WTC11 (cell line): ENCODE data around the gene FSHR. TPM values are rescaled to one million over a fixed set of nuclear protein-coding genes. Genes with fewer than 3 reads are reported as not detected.
A peak's percentile ranks its signal among the peaks of the same experiment; 100 is the strongest.

Experiments
- ATAC-seq: fragments of 200-7000 bp; cut with Tn5 transposase; 2 replicates; pipeline ENCODE4 v1.10.0; 2021; ENCODE audit warnings: mild to moderate bottlenecking, moderate library complexity
- CTCF ChIA-PET: fragments of 300-600 bp; sonication (Branson Sonifier 250); formaldehyde crosslinking; loops from one replicate; lab custom pipeline; 2021; ENCODE audit warnings: antibody characterized with exemption; lab: Charles Lee
- POLR2A ChIA-PET: fragments of 350-600 bp; sonication (Branson Sonifier 250); formaldehyde crosslinking; loops from one replicate; lab custom pipeline; 2021; ENCODE audit warnings: antibody characterized with exemption; lab: Charles Lee
- DNase-seq: peaks from one replicate; pipeline ENCODE4 v3.0.0; 2021; ENCODE audit warnings: low spot score
- H3K27ac Mint-ChIP-seq: 2 replicates; pipeline ENCODE4 v1.8.0; 2021; ENCODE audit warnings: mixed read lengths
- H3K27me3 Mint-ChIP-seq: 2 replicates; pipeline ENCODE4 v1.8.0; 2021; ENCODE audit warnings: low read depth, mild to moderate bottlenecking, moderate library complexity, mixed read lengths
- H3K36me3 Mint-ChIP-seq: 2 replicates; pipeline ENCODE4 v1.8.0; 2021; ENCODE audit warnings: mixed read lengths
- H3K4me1 Mint-ChIP-seq: 2 replicates; pipeline ENCODE4 v1.8.0; 2022; ENCODE audit warnings: mixed read lengths
- H3K4me3 Mint-ChIP-seq: 2 replicates; pipeline ENCODE4 v1.8.0; 2021; ENCODE audit warnings: mild to moderate bottlenecking, moderate library complexity, mixed read lengths
- H3K9me3 Mint-ChIP-seq: 2 replicates; pipeline ENCODE4 v1.8.0; 2021; ENCODE audit warnings: mixed read lengths
- CREB1 ChIP-seq: sonication (generic); formaldehyde crosslinking; IDR thresholded peaks from 2 replicates; pipeline ENCODE4 v1.8.0; 2023; ENCODE audit warnings: mild to moderate bottlenecking, missing genetic modification reagents
- IRF2 ChIP-seq: sonication (generic); formaldehyde crosslinking; IDR thresholded peaks from 2 replicates; pipeline ENCODE4 v1.8.0; 2022; ENCODE audit warnings: low read depth, missing genetic modification reagents, borderline replicate concordance
- NFYB ChIP-seq: sonication (generic); formaldehyde crosslinking; conservative IDR thresholded peaks from 2 replicates; pipeline ENCODE4 v1.8.0; 2022; ENCODE audit warnings: low read depth, missing genetic modification reagents
- NR1H2 ChIP-seq: sonication (generic); formaldehyde crosslinking; IDR thresholded peaks from 2 replicates; pipeline ENCODE4 v1.9.0; 2021; ENCODE audit warnings: mild to moderate bottlenecking, moderate library complexity, missing genetic modification reagents
- OVOL2 ChIP-seq: fragments of 250-450 bp; sonication (Bioruptor Pico); IDR thresholded peaks from 2 replicates; pipeline ENCODE4 v1.9.0; 2021; ENCODE audit warnings: mild to moderate bottlenecking, borderline replicate concordance
- PRRX2 ChIP-seq: fragments of 250-450 bp; sonication (Bioruptor Pico); IDR thresholded peaks from 2 replicates; pipeline ENCODE4 v1.8.0; 2021; ENCODE audit warnings: mild to moderate bottlenecking
- TEAD1 ChIP-seq: sonication (generic); formaldehyde crosslinking; IDR thresholded peaks from 2 replicates; pipeline ENCODE4 v1.8.0; 2022; ENCODE audit warnings: mild to moderate bottlenecking, missing genetic modification reagents
- ZNF317 ChIP-seq: sonication (generic); formaldehyde crosslinking; IDR thresholded peaks from 2 replicates; pipeline ENCODE4 v1.8.1; 2023; ENCODE audit warnings: low read depth, mild to moderate bottlenecking, moderate library complexity, missing genetic modification reagents, borderline replicate concordance
- total RNA-seq: library from RNA; stranded (reverse); gene quantifications from 3 replicates; pipeline ENCODE4 v1.2.3, GENCODE V29; 2021
- TF ChIP-seq, protein P1 (sequence below): sonication (generic); formaldehyde crosslinking; IDR thresholded peaks from 2 replicates; pipeline ENCODE4 v1.8.1; 2023; ENCODE audit warnings: mild to moderate bottlenecking, moderate library complexity, missing genetic modification reagents
- TF ChIP-seq, protein P2 (sequence below): sonication (generic); formaldehyde crosslinking; IDR thresholded peaks from 2 replicates; pipeline ENCODE4 v1.8.1; 2023; ENCODE audit warnings: mild to moderate bottlenecking, missing genetic modification reagents
- TF ChIP-seq, protein P3 (sequence below): fragments of 200-600 bp; IDR thresholded peaks from 2 replicates; pipeline ENCODE4 v1.8.0; 2022; ENCODE audit warnings: antibody characterized with exemption
- TF ChIP-seq, protein P4 (sequence below): sonication (generic); formaldehyde crosslinking; IDR thresholded peaks from 2 replicates; pipeline ENCODE4 v1.8.1; 2022; ENCODE audit warnings: mild to moderate bottlenecking, moderate library complexity, missing genetic modification reagents
- TF ChIP-seq, protein P5 (sequence below): sonication (generic); formaldehyde crosslinking; conservative IDR thresholded peaks from 2 replicates; pipeline ENCODE4 v1.8.1; 2022; ENCODE audit warnings: mild to moderate bottlenecking, missing genetic modification reagents
- TF ChIP-seq, protein P6 (sequence below): sonication (generic); formaldehyde crosslinking; IDR thresholded peaks from 2 replicates; pipeline ENCODE4 v1.8.1; 2022; ENCODE audit warnings: missing genetic modification reagents, borderline replicate concordance
- TF ChIP-seq, protein P7 (sequence below): sonication (generic); formaldehyde crosslinking; IDR thresholded peaks from 2 replicates; pipeline ENCODE4 v1.8.1; 2023; ENCODE audit warnings: mild to moderate bottlenecking, missing genetic modification reagents, moderate library complexity
- TF ChIP-seq, protein P8 (sequence below): fragments of 250-450 bp; sonication (Bioruptor Pico); IDR thresholded peaks from 2 replicates; pipeline ENCODE4 v1.8.0; 2021; ENCODE audit warnings: mild to moderate bottlenecking
- TF ChIP-seq, protein P9 (sequence below): sonication (generic); formaldehyde crosslinking; IDR thresholded peaks from 2 replicates; pipeline ENCODE4 v1.8.1; 2022; ENCODE audit warnings: low read depth, mild to moderate bottlenecking, moderate library complexity, missing genetic modification reagents, borderline replicate concordance

FSHR gene
- total RNA-seq, 1 experiment from 2014 or later, result not detected

DNA sequence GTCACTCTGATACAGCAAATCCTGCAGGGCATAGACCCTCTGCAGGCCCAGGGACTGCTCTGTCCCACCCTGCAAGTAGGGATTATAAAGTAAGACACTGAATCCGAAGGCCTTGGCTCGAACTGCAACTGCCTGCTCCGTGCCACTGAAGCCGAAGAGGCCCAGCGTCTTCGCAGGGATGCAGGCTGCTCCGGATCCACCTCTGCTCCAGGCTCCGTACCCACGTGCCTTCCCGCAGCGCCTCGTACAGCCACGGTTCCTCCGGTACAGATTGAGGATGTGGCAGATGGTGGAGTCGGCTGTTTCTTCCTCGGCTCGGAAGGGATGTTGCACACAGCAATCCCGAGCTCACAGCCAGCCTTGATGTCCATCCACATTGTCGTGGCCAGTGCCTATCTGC lies 238.4 kb downstream of the FSHR start (continued):
- TF ChIP-seq, protein P1, sequence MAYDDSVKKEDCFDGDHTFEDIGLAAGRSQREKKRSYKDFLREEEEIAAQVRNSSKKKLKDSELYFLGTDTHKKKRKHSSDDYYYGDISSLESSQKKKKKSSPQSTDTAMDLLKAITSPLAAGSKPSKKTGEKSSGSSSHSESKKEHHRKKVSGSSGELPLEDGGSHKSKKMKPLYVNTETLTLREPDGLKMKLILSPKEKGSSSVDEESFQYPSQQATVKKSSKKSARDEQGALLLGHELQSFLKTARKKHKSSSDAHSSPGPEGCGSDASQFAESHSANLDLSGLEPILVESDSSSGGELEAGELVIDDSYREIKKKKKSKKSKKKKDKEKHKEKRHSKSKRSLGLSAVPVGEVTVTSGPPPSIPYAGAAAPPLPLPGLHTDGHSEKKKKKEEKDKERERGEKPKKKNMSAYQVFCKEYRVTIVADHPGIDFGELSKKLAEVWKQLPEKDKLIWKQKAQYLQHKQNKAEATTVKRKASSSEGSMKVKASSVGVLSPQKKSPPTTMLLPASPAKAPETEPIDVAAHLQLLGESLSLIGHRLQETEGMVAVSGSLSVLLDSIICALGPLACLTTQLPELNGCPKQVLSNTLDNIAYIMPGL (CRISPR knock-in tag), result no peak
- TF ChIP-seq, protein P2, sequence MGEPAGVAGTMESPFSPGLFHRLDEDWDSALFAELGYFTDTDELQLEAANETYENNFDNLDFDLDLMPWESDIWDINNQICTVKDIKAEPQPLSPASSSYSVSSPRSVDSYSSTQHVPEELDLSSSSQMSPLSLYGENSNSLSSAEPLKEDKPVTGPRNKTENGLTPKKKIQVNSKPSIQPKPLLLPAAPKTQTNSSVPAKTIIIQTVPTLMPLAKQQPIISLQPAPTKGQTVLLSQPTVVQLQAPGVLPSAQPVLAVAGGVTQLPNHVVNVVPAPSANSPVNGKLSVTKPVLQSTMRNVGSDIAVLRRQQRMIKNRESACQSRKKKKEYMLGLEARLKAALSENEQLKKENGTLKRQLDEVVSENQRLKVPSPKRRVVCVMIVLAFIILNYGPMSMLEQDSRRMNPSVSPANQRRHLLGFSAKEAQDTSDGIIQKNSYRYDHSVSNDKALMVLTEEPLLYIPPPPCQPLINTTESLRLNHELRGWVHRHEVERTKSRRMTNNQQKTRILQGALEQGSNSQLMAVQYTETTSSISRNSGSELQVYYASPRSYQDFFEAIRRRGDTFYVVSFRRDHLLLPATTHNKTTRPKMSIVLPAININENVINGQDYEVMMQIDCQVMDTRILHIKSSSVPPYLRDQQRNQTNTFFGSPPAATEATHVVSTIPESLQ (CRISPR knock-in tag), result no peak

DNA sequence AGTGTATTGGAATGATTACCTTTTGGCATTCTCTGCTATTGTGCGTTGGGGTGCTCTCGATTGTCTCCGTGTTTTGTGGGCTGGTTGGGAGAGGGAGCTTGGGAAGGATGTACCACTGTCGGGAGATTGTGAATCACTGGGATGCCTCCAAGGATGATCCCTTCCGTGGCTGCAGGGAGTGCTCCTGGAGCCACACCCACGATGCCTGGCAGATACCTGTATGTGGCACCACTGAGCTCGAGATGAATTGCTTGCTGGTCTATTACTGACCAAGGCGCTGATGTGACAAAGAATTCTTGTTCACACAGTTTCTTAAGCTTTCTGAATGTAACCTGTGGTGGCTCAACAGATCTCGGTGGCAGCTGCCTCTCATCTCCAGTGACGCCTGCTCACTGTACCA lies 239.1 kb downstream of the FSHR start:
- ATAC-seq (peak; percentile 65), DNase-seq (no peak)
- Mint-ChIP-seq H3K27ac (no peak overlapping the region; the same call in 1 of the 2 replicates), H3K27me3 (no peaks in the 10 kb centered on the region), H3K9me3 (peaks cover 5% of the 10 kb centered on the region; the same call in 1 of the 2 replicates), H3K4me3 (no peak overlapping the region)
- CTCF ChIA-PET, result no interaction called here
- POLR2A ChIA-PET, result no interaction called here
- TF ChIP-seq IRF2, result no peak
- TF ChIP-seq OVOL2 (CRISPR knock-in tag), result no peak
- no peak for TF ChIP-seq NFYB (CRISPR knock-in tag)
- no peak for TF ChIP-seq NR1H2 (CRISPR knock-in tag)
- TF ChIP-seq, protein P3, sequence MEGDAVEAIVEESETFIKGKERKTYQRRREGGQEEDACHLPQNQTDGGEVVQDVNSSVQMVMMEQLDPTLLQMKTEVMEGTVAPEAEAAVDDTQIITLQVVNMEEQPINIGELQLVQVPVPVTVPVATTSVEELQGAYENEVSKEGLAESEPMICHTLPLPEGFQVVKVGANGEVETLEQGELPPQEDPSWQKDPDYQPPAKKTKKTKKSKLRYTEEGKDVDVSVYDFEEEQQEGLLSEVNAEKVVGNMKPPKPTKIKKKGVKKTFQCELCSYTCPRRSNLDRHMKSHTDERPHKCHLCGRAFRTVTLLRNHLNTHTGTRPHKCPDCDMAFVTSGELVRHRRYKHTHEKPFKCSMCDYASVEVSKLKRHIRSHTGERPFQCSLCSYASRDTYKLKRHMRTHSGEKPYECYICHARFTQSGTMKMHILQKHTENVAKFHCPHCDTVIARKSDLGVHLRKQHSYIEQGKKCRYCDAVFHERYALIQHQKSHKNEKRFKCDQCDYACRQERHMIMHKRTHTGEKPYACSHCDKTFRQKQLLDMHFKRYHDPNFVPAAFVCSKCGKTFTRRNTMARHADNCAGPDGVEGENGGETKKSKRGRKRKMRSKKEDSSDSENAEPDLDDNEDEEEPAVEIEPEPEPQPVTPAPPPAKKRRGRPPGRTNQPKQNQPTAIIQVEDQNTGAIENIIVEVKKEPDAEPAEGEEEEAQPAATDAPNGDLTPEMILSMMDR, result no peak
- TF ChIP-seq, protein P4, sequence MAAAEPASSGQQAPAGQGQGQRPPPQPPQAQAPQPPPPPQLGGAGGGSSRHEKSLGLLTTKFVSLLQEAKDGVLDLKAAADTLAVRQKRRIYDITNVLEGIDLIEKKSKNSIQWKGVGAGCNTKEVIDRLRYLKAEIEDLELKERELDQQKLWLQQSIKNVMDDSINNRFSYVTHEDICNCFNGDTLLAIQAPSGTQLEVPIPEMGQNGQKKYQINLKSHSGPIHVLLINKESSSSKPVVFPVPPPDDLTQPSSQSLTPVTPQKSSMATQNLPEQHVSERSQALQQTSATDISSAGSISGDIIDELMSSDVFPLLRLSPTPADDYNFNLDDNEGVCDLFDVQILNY, result no peak
- TF ChIP-seq, protein P5, sequence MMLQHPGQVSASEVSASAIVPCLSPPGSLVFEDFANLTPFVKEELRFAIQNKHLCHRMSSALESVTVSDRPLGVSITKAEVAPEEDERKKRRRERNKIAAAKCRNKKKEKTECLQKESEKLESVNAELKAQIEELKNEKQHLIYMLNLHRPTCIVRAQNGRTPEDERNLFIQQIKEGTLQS (CRISPR knock-in tag), result no peak
- TF ChIP-seq ZNF317 (CRISPR knock-in tag), result no peak
- no peak for TF ChIP-seq CREB1 (CRISPR knock-in tag)
- TF ChIP-seq, protein P6, sequence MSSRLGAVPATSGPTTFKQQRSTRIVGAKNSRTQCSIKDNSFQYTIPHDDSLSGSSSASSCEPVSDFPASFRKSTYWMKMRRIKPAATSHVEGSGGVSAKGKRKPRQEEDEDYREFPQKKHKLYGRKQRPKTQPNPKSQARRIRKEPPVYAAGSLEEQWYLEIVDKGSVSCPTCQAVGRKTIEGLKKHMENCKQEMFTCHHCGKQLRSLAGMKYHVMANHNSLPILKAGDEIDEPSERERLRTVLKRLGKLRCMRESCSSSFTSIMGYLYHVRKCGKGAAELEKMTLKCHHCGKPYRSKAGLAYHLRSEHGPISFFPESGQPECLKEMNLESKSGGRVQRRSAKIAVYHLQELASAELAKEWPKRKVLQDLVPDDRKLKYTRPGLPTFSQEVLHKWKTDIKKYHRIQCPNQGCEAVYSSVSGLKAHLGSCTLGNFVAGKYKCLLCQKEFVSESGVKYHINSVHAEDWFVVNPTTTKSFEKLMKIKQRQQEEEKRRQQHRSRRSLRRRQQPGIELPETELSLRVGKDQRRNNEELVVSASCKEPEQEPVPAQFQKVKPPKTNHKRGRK (CRISPR knock-in tag), result no peak
- TF ChIP-seq, all 79 proteins: peak for 0
- H3K4me1 Mint-ChIP-seq, result peaks cover 1% of the 10 kb centered on the region; the same call in 1 of the 2 replicates
- H3K36me3 Mint-ChIP-seq, result no peaks in the 10 kb centered on the region

DNA sequence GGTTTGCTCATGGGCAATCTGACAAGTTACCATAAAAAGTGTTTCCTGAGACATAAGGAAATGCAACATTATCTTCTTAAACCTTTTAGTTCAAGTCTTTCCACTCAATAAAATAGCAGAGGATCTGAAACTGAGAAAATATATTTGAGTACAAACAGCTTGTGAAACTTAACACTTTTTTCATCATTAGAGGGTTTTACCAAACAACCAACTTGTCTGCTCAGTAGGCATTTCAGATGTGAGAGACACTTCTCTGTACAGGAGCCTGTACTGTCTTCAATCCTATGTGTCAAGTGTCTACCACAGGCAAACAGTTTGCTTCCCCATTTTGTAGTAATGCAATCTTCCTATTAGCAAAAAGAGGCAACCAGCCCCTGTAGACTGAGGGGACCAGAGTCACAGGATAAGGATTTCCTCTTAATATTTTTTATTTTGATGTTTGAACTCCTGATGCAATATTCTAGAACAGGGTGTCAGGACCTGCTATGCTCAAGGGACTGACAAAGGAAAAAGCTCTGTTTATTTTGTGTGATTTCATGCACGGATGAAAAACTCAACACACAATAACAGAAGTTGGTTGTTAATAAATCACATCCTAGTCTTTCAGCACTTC lies 239.7 kb downstream of the FSHR start:
- ChIA-PET POLR2A (no interaction called here), CTCF (no interaction called here)
- ATAC-seq (no peak), DNase-seq (no peak)
- Mint-ChIP-seq H3K9me3 (peaks cover 5% of the 10 kb centered on the region; the same call in 1 of the 2 replicates), H3K4me1 (no peaks in the 10 kb centered on the region), H3K4me3 (no peak overlapping the region), H3K36me3 (no peaks in the 10 kb centered on the region), H3K27me3 (no peaks in the 10 kb centered on the region), H3K27ac (no peak overlapping the region)
- TF ChIP-seq TEAD1 (CRISPR knock-in tag) (no peak), PRRX2 (CRISPR knock-in tag) (no peak)
- TF ChIP-seq, protein P7, sequence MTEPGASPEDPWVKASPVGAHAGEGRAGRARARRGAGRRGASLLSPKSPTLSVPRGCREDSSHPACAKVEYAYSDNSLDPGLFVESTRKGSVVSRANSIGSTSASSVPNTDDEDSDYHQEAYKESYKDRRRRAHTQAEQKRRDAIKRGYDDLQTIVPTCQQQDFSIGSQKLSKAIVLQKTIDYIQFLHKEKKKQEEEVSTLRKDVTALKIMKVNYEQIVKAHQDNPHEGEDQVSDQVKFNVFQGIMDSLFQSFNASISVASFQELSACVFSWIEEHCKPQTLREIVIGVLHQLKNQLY, result no peak
- TF ChIP-seq, protein P8, sequence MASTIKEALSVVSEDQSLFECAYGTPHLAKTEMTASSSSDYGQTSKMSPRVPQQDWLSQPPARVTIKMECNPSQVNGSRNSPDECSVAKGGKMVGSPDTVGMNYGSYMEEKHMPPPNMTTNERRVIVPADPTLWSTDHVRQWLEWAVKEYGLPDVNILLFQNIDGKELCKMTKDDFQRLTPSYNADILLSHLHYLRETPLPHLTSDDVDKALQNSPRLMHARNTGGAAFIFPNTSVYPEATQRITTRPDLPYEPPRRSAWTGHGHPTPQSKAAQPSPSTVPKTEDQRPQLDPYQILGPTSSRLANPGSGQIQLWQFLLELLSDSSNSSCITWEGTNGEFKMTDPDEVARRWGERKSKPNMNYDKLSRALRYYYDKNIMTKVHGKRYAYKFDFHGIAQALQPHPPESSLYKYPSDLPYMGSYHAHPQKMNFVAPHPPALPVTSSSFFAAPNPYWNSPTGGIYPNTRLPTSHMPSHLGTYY (CRISPR knock-in tag), result no peak
- TF ChIP-seq, protein P9, sequence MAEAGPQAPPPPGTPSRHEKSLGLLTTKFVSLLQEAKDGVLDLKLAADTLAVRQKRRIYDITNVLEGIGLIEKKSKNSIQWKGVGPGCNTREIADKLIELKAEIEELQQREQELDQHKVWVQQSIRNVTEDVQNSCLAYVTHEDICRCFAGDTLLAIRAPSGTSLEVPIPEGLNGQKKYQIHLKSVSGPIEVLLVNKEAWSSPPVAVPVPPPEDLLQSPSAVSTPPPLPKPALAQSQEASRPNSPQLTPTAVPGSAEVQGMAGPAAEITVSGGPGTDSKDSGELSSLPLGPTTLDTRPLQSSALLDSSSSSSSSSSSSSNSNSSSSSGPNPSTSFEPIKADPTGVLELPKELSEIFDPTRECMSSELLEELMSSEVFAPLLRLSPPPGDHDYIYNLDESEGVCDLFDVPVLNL, result no peak
